ENCODE measurements around the gene PRKCE. TPM values are rescaled to one million over a fixed set of nuclear protein-coding genes. Genes with fewer than 3 reads are reported as not detected.
A peak's percentile ranks its signal among the peaks of the same experiment; 100 is the strongest.

The PRKCE gene
- total RNA-seq, 1 experiment from 2014 or later = 4.9 TPM

DNA sequence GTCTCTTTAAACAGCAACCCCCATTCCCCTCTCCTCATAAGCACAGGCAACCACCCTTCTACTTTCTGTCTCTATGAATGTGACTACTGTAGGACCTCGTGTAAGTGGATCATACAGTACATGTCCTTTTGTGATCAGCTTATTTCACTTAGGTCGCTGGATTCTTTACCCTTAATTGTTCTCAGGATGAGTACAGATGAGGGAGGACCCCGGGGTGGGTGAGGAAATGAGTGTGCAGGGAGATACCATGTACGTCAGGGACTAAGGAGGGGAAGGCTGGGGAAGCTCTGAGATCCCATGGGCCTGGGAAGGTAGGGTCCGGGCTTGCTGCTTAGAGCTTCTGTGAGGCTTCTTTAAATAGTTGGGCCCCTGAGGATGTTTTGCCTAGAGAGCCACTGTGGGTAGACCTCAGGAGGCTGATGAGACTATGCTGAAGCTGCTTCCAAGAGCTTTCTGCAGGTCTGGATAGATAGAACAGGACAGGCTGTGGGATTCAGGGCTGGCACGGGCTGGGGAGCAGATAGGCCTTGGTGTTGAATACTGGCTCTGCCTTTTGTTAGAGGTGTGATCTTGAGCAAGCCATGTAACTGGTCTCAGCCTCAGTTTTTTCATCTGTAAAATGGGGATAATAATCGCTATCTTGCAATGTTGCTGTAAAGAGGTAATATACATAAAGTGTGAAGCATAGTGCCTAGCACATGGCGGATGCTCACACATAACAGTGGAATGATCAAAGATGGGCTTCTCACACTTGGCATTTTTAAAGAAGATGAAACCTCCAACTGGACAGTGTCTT is 155.3 kb downstream of the PRKCE start:
- no peak for DNase-seq (ENCODE audit: low read depth)

DNA sequence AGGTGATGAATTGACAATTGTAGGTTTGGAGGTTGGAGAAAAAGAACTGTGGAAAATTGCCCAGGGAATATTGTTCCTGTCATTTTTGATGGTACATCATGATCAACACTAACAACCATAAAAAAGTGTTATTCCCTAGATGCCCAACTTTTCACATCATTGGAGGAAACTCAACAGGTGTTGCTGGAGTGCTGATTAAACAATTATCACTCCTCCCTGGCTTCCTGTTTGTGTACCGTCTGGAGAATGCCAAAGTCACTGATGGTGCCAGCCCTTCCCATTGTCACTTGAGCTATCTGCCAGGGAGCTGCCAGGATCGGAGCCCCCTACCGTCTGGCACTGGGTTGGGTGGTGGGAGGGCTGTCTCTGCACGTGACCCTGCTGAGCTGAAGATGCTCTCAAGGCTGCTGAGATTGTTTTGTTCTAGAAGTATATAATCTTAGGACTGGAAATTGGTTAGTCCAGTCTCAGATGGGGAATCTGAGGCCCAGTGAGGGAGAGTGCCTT is 156.9 kb downstream of the PRKCE start:
- DNase-seq (ENCODE audit: low read depth) = no peak

DNA sequence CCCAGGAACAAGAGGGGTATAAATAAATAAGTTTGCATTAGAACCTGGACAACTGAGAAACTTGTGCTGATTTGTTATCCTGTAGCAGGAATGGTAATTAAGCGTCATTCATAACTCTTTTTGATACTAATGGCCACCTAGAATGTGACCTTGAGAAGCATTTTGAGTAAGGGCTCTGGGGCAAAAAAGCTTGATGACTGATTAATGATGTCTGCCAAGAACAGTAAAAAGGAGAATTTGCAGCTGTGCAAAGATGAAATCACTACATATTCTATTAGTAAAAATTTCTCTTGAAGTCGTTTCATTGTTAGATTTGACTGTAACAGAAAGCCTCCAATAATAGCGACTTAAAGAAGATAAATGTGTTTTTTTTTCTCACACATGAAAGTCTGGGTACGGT is 157.7 kb downstream of the PRKCE start:
- DNase-seq (ENCODE audit: low read depth) = no peak

DNA sequence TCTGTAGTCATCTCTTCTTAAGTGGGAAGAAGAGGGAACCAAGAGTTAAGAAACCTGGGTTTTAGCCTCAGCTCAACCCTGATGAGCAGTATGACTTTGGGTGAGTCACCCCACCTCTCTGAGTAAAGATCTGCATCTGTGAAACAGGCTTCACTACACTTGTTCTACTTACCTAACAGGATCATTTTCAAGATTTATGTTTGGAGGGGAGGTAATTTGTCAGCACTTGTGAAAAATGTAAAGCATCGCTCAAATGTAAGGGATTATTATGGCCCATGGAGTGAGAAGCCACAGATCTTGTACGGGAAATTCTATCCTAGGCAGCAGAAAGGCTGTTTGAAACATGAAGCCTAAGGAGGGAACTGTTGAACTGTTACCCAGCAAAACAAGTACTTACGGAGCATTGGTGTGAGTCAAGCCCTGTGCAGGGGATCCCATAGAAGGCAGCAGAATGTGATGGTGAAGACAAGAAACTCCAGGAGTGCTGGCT is 160.6 kb downstream of the PRKCE start:
- peak; percentile 82 for DNase-seq (ENCODE audit: low read depth)

DNA sequence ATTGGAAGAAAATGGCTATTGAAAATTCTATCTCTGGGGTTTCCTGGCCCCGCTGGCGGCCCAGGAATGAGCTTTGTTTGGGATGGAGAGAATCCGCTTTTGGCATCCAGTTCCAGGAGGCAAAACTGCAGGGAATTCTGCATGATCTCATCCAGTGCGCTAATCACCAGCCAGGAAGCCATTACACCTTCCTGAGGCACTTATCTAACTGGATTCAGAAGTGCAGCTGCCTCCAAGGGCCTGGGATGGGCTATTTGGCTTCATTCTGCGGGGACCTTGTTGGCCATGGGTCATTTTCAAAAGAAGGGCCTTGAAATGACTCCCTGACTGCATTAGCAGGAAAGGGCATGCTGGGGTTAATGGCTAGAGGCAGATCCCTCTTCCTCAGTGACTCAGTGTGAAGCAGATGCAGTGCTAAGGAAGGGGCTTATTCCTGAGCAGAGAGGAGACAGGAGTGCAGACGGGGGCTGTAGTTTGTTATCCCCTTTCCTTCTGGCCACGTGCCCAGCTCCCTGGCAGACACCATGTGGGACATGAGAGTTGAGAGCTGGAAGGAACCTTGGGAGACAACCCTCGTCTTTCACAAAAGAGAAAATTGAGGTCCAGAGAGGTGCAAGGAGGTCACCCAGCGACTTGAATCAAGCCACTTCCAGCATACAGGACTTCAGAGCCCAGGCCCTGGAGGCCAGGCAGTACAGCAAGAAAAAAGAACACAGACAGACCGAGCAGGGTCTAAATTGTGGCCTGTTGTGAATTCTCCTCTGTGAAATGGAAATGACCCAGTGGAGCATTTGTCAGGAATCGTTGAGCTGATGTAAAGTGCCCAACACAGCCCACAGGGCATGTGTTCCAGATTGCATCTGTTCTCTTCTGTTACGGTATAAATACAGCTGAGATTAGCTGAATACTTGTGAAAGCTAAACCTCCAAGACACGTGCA is 161.8 kb downstream of the PRKCE start:
- peak; percentile 76 for DNase-seq (ENCODE audit: low read depth)

DNA sequence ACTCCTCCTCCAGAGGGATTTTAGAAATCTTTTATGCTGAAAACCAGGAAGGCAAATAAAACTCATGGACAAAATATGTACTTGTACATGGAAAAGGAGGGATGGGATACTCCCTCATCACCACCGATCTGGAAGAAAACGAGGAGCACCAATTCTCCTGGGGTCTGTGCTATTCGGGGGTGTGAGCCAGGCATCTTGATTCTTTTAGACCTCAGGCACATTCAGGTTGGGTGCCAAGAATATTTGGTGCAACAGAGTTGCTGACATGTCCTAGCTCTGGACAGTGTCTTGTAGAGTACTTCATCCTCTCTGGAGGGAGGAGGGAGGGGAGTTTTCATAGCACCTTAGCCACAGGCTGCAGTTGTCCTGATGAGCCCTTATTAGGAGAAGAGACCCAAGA is 163.0 kb downstream of the PRKCE start:
- no peak for DNase-seq (ENCODE audit: low read depth)

DNA sequence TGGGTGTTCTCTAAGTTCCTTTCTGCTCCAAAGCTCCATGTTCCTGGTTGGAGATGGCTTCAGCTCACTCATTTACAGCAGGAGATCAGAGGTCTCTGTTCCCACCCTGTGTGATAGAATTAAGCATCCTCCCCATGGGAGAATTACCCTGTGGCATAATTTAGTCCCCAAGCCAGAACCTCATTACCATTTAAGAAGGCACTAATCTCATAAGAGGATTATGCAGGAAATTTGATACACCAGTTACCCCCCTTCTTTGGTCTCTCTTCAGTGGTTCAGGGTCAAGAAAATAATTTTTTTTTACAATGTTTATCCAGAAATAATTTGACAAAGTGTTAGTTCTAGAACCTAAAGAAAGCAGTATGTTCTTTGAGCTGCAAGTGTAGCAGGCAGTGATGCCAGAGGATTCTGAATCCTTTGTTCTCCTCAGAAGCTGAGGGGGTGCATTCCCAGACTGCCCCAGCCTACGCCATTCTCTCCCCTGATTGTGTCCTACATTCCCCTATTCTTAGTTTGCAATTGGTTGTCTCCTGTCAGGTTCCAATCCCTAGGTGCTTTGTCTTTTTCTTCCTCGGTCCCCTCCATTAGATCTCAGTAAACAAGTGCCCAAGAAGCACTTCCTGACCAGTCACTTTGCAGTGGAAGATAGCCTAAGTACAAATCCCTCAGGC is 163.6 kb downstream of the PRKCE start:
- DNase-seq (ENCODE audit: low read depth) = no peak

DNA sequence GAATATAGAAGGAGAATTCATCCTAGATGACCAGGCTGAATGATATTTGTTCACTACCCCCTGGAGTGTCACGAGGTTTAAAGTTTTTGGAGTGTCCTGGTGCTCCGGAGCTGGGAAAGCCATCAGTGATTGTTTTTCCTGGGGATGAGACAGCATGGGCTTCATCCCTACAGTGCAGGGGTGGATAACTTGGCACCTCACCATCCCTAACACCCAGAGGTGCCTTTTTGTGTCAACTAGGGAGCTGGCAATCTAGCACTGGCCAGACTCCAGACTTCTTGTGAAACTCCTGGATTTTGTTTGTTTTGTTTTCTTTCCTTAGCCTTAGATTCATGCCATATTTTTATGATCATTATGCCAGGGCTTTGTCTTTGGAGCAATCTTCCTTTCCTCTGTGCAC is 164.8 kb downstream of the PRKCE start:
- peak; percentile 45 for DNase-seq (ENCODE audit: low read depth)

DNA sequence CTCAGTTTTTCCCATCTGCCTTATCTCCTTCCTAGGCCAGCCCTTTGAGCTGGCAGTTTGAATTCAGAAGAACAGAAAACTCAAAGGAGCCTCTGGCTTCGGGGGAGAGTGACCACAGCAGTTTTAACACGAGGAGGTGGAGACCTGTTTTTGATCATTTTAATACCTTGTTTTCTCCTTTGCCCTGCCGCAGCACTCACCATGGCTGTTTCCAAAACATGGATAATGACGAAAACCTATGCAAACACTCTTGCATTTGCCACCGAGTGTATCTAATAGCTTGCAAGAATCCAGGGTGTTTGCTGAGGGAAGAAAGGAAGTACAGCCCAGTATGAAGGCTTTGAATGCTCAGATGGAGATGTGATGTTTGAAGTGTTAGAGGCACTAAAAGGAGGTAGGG is 167.1 kb downstream of the PRKCE start:
- DNase-seq (ENCODE audit: low read depth) = no peak

DNA sequence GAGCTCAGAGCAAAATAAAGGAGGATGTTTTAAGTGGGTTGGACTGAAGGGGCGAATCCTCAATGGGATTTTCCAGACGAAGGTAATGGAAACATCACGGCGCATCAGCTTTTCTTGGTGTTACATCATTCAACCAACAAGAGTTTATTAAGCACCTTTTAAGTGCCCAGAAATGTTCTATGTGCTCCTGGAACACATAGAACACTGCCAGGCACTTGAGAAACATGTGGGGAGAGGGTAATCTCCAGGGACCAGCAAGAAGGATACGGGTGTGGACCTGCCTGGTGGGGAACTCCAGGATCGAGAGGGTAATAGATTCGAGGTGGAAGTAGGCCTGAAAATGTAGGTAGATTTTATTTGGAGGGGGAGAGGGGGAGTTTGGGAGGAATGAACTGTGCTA is 168.6 kb downstream of the PRKCE start:
- no peak for DNase-seq (ENCODE audit: low read depth)

DNA sequence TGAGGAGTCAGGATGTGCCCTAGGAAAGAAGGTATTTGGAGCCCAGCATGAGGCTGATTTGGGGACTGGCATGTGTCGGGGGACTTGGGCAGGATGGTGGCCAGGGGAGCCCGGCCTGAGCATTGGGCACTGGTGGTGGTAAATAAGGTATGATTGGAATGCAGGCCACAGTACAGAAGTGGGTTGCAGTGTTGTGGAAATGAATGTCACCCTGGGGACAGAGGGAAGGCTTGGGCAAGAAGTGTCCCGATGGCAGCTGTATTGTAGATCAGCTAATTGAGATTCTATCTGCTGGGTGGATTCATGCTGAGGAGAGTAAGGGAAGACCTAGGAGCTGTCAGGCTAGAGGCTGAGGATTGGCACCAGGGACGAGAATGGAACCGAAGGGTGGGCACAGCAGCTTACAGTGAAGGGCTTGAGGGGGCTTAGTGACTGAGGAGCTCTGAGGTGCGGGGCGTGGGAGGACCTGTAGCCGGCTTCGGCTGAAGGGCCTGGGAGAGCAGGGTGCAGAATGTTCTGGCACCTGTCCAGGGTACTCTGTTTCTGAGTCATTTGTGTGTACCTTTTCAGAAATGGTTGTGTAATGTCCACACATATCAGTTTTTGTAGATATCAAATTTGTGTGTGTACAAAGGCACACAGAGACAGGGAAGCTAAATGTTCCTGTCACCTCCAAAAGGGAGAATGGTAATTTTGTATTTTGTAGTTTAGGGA is 170.2 kb downstream of the PRKCE start:
- DNase-seq (ENCODE audit: low read depth) = peak; percentile 83

DNA sequence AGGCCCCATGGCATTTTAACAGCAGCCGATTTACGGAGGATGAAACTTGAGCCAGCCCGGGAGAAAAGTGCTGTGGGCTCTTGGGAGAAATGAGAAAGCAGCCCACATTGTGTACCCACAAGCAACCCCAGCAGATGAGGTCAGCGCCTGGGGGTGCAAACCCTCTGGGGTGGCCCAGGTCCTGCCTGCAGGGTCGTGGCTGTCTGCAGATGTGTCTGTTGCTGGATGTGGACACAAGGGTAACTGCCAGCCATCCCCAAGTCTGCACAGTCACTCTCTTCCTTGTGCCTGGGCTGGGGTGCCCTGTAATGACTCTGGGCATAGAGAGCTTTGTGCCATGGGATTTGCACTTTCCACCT is 170.8 kb downstream of the PRKCE start:
- DNase-seq (ENCODE audit: low read depth) = peak; percentile 73

DNA sequence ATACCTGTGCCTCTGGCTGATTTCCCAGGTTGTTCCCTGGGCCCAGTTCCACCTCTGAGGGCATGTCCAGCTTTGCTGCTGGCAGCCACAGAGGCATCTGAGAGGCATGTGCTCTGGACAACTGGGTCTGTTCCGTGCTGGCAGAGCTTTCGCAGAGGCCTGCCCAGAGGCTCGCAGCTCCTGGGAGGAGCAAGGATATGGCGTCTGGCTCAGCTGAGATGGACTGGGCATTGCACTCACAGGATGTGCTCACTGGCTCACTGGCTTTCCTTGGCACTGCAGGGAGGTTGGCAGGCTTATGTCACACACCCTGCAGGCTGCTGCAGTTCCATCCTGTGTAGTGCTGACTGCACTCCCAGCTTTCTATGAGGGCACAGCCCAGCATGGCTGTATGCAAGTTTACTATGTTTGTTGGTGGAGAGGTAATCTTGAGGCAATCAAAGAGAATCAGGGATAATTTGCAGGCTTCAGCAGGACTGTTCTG is 172.3 kb downstream of the PRKCE start:
- peak; percentile 58 for DNase-seq (ENCODE audit: low read depth)

DNA sequence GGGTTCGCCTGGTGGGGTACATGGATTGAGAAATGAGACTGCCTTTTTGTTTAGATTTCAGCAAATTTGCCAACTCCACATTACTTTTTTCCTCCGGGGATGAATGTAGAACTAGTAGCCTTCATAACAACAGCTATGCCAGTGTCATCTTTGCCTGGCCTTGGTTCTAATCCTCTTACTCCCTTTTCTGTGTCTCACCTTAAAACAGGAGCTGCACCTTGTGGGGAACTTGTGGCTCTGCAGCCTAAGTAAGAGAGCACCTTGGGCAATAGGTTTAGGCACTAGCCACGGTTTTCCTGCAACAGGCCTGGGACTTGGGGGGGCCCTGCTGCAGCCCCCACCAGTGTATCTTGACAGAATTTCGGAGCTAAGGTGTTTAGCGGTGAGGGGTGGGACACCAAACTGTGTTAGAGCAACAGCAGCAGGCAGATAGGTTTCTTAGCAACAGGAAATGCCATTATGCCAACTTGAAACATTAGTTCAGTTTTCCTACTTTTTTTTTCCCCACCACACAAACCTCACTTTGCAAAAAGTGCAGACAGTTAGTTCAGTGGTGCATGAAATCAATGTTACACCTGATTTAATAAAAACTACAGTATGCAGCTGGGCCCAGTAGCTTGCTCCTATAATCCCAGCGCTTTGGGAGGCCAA is 173.7 kb downstream of the PRKCE start:
- peak; percentile 15 for DNase-seq (ENCODE audit: low read depth)

DNA sequence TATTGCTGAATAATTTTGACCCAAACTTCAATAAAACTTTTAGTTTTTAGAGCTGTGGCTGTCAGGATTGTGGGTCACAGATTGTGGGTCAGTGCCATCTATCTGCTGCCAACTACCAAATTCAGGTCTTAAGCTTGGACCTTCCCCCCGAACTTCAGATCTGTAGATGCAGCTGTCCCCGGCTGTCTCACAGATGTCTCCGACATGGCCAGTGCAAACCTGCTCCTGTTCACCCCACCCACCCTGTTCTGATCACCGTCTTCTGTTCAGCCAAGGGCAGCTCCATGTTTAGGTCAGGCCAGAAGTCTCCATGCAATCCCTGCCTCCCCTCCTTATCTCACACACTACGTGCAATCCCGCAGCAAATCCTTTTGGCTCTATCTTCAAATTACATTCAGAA is 175.0 kb downstream of the PRKCE start:
- no peak for DNase-seq (ENCODE audit: low read depth)

DNA sequence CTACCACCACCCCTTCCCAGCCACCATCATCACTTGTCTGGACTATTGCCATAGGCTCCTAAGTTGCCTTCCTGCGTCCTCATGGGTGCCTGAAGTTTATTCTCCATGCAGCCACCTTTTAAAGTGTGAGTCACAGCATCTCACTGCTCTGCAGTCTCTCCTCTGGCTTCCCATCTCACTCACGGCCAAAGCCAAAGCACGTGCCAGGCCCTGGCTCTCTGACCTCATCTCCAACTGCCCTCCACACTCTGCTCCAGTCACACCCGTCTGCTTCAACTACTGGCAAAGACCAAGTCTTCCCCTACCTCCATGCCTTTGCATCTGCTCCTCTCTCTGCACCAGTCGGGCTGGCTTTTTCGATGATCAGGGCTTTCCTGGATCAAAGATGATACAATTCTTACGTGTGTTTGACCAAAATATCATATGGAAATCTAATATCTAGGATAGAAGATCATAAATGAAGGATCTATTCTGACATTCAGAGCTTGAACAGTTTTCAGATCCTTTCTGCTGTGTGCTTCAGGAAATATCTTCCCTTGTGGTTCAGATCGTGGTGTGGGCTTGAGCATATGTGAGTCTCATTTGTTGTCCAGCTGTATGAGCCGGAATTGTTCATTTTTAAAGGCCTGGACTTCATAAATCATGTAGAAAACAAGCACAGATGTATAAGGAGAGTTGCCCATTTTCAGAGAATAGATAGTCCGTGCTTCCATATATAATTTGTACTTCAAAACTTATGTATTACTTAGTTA is 175.6 kb downstream of the PRKCE start:
- DNase-seq (ENCODE audit: low read depth) = peak; percentile 88

DNA sequence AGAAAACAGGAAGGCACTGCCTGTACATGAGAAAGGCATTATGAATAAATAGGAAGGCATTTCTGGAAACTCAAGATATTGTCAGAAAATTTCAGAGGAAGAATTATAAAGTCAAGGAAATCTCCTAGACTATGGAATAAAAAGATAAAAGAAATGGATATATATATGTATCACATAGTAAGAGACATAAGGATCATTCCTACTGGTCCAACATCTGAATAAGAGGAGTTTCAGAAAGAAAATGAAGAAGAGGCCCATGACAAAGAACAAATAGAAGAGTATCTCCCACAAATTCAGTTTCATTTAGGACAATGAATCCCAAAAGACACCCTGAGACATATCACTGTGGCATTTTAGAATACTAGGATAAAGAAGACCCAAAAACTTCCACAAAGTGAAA is 178.8 kb downstream of the PRKCE start:
- DNase-seq (ENCODE audit: low read depth) = no peak

DNA sequence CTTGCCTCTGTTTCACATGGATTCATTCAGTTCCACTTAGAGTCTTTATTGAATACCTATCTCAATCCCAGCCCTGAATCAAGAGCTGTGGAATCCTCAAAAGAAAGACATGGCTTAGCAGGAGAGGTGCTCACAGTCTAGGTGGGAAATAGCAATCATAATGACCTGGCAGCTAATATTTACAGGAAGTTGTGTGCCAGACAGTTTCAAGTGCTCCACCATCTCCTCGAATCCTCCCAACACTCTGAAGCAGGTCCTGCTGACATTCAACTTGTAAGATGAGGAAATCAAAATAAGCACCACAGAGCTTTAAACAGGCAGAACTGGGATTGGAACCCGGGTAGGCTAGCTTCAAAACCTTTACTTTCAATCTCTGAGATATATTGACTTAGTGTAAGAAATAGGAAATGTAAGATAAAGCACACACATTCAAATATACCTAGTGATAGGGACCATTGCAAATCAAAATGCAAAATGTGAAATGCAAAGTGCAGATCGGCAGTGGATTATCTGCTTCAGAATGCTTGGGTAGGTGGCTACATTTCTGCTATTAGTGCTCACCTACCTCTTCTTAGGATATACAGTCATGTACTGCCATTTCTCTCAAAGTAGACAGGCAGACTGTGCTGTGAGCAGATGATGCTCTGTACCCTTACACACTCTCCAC is 182.0 kb downstream of the PRKCE start:
- DNase-seq (ENCODE audit: low read depth) = no peak

DNA sequence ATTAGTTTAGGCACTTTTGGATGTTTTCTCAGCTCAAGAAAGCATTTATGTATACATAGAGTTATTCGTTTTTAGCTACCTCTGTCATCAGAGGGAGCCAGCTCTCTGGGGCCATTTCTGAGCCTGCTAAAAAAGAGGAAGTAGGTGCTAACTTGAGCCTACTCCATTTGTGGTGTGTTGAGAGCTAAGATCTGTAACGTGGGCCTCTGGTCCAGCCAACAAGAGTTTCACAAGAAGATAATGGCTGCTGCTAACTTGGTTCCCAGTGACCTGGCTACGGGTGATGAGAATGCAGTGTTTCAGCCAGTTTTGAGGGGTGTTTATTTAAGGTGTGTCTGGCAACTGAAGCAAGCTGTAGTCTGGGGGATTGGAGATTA is 182.5 kb downstream of the PRKCE start:
- no peak for DNase-seq (ENCODE audit: low read depth)

All from Daoy (cell line).